Fibroblast of villous mesenchyme (primary cell): ENCODE measurements around the gene ANOS1. TPM values are rescaled to one million over a fixed set of nuclear protein-coding genes. Genes with fewer than 3 reads are reported as not detected.
"Not testable (repeated sequence)": the region's sequence is repeated elsewhere in the genome, so short reads cannot be mapped to it uniquely, and the experiment has no call there.

Experiments
- DNase-seq: peaks from one replicate; pipeline ENCODE4 v3.0.0-alpha.2; 2010; ENCODE audit warnings: low read depth
- H3K4me3 ChIP-seq: 2 replicates; pipeline ENCODE4 v1.5.1; 2011; ENCODE audit warnings: low read depth, mild to moderate bottlenecking, low read length
- CTCF ChIP-seq: IDR thresholded peaks from 2 replicates; pipeline ENCODE4 v1.5.1; 2012; ENCODE audit warnings: low read depth, mild to moderate bottlenecking, low read length; ENCODE audit not compliant: insufficient read depth
- total RNA-seq: library from RNA; depleted of rRNA; stranded (reverse); fragments of >200 nt; gene quantifications from 2 replicates; pipeline ENCODE4 v1.2.3, GENCODE V29; 2012

Gene ANOS1
- total RNA-seq, 1 donor = 1.7 TPM

GRCh38 chrX:8546715-8547114, 185.2 kb downstream of the ANOS1 start:
- no peak for DNase-seq
- H3K4me3 ChIP-seq = no peak overlapping the region
- TF ChIP-seq CTCF = no peak

DNA sequence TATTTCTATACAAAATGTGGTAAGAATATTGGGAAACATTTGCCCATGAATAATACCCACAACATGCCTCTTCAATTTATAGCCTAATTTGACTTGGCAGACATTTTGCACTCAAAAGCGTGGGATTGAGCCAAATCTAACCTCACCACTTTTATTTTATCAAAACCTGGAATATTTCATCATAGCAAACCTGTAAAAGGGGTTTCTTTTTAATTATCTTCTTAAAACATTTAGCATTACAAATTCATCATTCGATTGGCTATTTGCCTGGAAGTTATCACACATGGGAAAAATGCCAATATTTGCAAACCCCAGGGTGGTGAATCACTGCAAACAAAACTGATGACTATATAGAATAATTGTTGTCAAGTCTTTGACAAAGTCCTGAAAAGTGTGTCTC, 211.1 kb downstream of the ANOS1 start:
- no peak overlapping the region for H3K4me3 ChIP-seq
- DNase-seq = no peak
- TF ChIP-seq CTCF = no peak

DNA sequence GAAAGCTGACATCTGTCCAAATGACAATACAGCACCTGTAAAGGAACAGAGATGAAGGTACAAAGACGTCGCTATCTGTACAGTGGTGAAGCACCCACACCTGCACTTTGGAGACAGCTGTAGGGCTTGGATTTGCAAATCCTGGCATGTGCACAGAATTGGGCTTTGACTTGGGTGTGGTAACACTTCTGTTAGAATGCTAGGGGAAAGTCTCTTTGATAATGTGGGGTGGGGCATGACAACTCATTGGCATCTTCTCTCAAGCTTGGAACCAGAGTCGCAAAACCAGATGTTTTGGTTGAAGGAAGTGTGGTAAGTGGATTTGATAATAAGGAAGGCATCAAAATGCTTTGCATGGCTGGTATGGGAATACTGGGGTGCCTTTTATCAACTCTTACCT, 211.8 kb downstream of the ANOS1 start:
- no peak for TF ChIP-seq CTCF
- H3K4me3 ChIP-seq = no peak overlapping the region
- DNase-seq = no peak

DNA sequence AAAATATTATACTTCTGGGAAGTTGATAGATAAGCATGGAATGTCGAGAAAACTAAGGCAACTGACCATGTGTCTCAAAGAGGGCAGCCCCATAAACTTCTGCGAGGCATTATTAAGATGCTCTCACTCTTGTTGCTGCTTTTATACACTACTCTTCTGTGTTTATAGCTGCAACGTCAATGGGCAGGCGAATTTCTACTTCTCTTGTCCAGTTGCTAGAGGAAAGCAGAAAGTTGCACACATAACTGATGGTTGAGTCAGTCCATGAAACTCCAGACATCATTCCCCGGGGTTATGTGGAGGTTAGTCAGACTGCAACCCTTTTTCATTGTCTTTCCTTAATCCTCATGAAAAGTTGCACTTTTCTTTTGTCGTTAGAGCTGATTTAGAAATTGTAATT, 227.5 kb downstream of the ANOS1 start:
- H3K4me3 ChIP-seq = no peak overlapping the region
- no peak for TF ChIP-seq CTCF
- DNase-seq = peak; percentile 49

GRCh38 chrX:8502101-8502500, 229.8 kb downstream of the ANOS1 start:
- not testable (repeated sequence) for H3K4me3 ChIP-seq, DNase-seq

DNA sequence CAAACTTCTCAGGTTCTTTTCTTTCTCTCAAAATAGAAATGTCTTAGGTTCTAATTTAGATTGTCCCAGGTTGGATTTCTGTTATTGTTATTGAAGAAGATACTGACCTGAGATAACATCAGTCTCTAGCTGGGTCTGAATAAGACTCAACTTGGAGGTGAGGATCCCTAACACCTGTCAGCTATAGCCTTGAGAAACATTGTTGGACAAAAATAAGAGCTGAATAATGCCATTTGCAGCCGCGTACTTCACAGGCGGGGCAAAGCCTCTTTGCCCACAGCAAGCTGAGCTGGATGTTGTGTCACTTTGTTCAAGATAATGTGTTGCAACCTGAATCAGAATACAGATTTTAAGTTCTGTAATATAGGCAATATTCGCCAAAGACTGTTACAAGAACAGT, 231.7 kb downstream of the ANOS1 start:
- no peak for TF ChIP-seq CTCF
- H3K4me3 ChIP-seq = no peak overlapping the region
- DNase-seq = no peak

DNA sequence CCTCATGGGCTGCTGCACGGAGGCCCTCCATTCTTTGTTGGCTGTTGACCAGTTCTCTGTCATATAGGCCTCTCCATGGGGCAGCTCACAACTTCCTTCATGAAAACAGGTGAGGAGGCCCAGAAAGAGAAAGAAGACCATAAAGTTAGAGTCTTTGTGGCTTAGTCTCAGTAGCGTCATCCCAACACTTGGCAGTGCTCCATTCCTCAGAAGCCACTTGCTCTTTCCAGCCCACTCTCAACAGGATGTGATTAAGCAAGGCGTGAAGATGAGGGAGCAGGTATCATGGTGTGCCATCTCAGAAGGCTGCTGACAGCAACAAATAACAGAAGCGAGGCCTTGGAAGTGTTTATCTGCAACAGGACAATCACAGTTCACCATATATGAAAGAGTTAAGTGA, 236.9 kb downstream of the ANOS1 start:
- DNase-seq, H3K4me3 ChIP-seq: not testable (repeated sequence)

DNA sequence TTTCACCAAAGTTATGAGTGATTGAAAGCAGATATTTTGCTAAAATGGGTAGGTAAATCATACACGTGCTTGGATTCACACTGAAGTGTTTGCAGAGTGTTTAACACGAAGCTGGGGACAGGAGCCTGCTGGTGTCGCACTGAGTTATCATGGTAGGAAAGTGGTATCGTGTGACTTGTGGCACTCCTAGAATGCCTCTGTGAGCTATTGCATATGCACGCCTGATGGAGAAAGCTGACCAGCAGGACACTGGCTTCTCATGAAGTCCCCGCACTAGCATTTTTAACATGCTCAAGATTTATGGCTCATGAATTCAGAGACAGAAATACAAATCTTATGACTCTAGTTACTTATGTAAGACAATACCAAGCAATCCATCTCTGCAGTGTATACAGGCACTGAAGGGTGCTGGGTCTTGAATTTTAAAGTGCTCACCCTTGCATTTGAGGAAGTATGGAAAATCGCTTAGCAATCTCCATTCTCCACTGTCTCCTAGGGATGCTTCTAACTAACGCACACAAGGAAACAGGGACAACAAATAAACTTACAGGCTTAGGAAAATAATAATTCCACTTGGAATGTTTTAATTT, 247.5 kb downstream of the ANOS1 start:
- DNase-seq = no peak
- no peak for TF ChIP-seq CTCF
- no peak overlapping the region for H3K4me3 ChIP-seq

Other genes starting within 250 kb of the ANOS1 start
- gene FAM9A, start 69.2 kb upstream of the ANOS1 start, total RNA-seq = not detected in 2 replicates